HCT116 (cell line): ENCODE results near the gene CETP. TPM values are rescaled to one million over a fixed set of nuclear protein-coding genes. Genes with fewer than 3 reads are reported as not detected.

Source experiments
- ATAC-seq: fragments of 200-7000 bp; cut with Tn5 transposase; 2 replicates; pipeline ENCODE4 v1.9.1; 2020; ENCODE audit warnings: mild to moderate bottlenecking, moderate library complexity
- BruUV-seq: library from RNA; stranded (reverse); fragments of 400-500 nt; replicated peaks from 2 replicates; lab custom pipeline; 2021; lab: Mats Ljungman, UMichigan
- CTCF ChIA-PET: fragments of 300-600 bp; sonication (Branson Sonifier 250); formaldehyde crosslinking; loops from one replicate; lab custom pipeline; 2021; ENCODE audit warnings: antibody characterized with exemption; lab: Charles Lee
- POLR2A ChIA-PET: fragments of 300-600, 350-600 bp; sonication (Branson Sonifier 250); formaldehyde crosslinking; loops from one replicate; lab custom pipeline; 2021; ENCODE audit warnings: antibody characterized with exemption; lab: Charles Lee
- RAD21 ChIA-PET, 2 experiments: fragments of 300-600 bp; sonication (Branson Sonifier 250); formaldehyde crosslinking; loops; one replicate each; lab custom pipeline; 2023; ENCODE audit warnings: low total read pairs in 2 of 2; ENCODE audit not compliant: uncharacterized antibody in 2 of 2, unreplicated experiment in 2 of 2, low non-redundant PET in 1 of 2; lab: Charles Lee
- DNase-seq: peaks from one replicate; pipeline ENCODE4 v3.0.0-alpha.2; 2010; ENCODE audit warnings: low read depth, low spot score
- H2AFZ ChIP-seq: fragments of 200-600 bp; shearing (Covaris generic), sonication (generic); 2 replicates; pipeline ENCODE4 v1.6.1; 2017; ENCODE audit warnings: low read depth, mixed run types, mixed read lengths, antibody characterized with exemption, low read length; ENCODE audit not compliant: poor library complexity, severe bottlenecking
- H3K27ac ChIP-seq: 2 replicates; pipeline ENCODE4 v1.5.1; 2012; ENCODE audit warnings: low read depth, low read length
- H3K27me3 ChIP-seq: fragments of 200-600 bp; sonication (generic); 2 replicates; pipeline ENCODE4 v1.6.1; 2016; ENCODE audit warnings: mixed run types, low read length, mixed read lengths; ENCODE audit not compliant: insufficient read depth
- H3K36me3 ChIP-seq, 2 experiments: fragments of 200-500 bp in 1 of 2; fragments of 200-600 bp in 1 of 2; sonication (Bioruptor generic) in 1 of 2; sonication (generic) in 1 of 2; 2 replicates each; pipeline versions ENCODE4 v1.5.1 to v1.6.1; 2014 to 2016; ENCODE audit warnings: low read length in 2 of 2, inconsistent platforms in 1 of 2, mixed read lengths in 1 of 2, mixed run types in 1 of 2; ENCODE audit not compliant: insufficient read depth in 2 of 2, control insufficient read depth in 1 of 2
- H3K4me1 ChIP-seq, 2 experiments: fragments of 200-600 bp in 1 of 2; sonication (generic) in 1 of 2; 2 replicates each; pipeline versions ENCODE4 v1.5.1 to v1.6.1; 2012 to 2017; ENCODE audit warnings: low read length in 2 of 2, inconsistent platforms in 1 of 2, mild to moderate bottlenecking in 1 of 2, mixed read lengths in 1 of 2, mixed run types in 1 of 2, moderate library complexity in 1 of 2; ENCODE audit not compliant: insufficient read depth in 2 of 2, control insufficient read depth in 1 of 2
- H3K4me2 ChIP-seq: fragments of 200-600 bp; sonication (generic); 2 replicates; pipeline ENCODE4 v1.6.1; 2017; ENCODE audit warnings: mixed run types, low read length, mixed read lengths
- H3K4me3 ChIP-seq, 2 experiments: fragments of 200-600 bp in 1 of 2; sonication (generic) in 1 of 2; replicated peaks in 1 of 2; 2 replicates each; pipeline ENCODE4 v1.5.1; 2011 to 2016; ENCODE audit warnings: low read length in 2 of 2, control low read depth in 1 of 2, low read depth in 1 of 2, mild to moderate bottlenecking in 1 of 2, mixed read lengths in 1 of 2, mixed run types in 1 of 2
- H3K79me2 ChIP-seq: fragments of 200-600 bp; sonication (generic); 2 replicates; pipeline ENCODE4 v1.6.1; 2017; ENCODE audit warnings: mild to moderate bottlenecking, mixed run types, low read length, moderate library complexity, mixed read lengths; ENCODE audit not compliant: insufficient read depth
- H3K9ac ChIP-seq: fragments of 200-600 bp; sonication (generic); 2 replicates; pipeline ENCODE4 v1.6.1; 2016; ENCODE audit warnings: low read length, mixed read lengths
- H3K9me2 ChIP-seq: fragments of 200-600 bp; sonication (generic), shearing (Covaris generic); 2 replicates; pipeline ENCODE4 v1.6.1; 2017; ENCODE audit warnings: mixed run types, mild to moderate bottlenecking, moderate library complexity; ENCODE audit not compliant: insufficient read depth
- H3K9me3 ChIP-seq, 2 experiments: fragments of 200-500 bp in 1 of 2; fragments of 200-600 bp in 1 of 2; sonication (Bioruptor generic) in 1 of 2; sonication (generic) in 1 of 2; 2 replicates each; pipeline ENCODE4 v1.6.1; 2014 to 2017; ENCODE audit warnings: low read length in 2 of 2, mixed read lengths in 2 of 2, inconsistent platforms in 1 of 2, low read depth in 1 of 2, mild to moderate bottlenecking in 1 of 2, mixed run types in 1 of 2, moderate library complexity in 1 of 2; ENCODE audit not compliant: control insufficient read depth in 1 of 2, insufficient read depth in 1 of 2
- H4K20me1 ChIP-seq: fragments of 200-600 bp; sonication (generic), shearing (Covaris generic); 2 replicates; pipeline ENCODE4 v1.6.1; 2017; ENCODE audit warnings: mixed run types, mild to moderate bottlenecking, moderate library complexity; ENCODE audit not compliant: insufficient read depth
- CTCF ChIP-seq, 3 experiments: fragments of 200-600 bp in 1 of 3; sonication (generic) in 1 of 3; IDR thresholded peaks in 2 of 3; conservative IDR thresholded peaks in 1 of 3; 2 replicates each; pipeline ENCODE4 v1.5.1; 2012 to 2017; ENCODE audit warnings: low read depth in 2 of 3, low read length in 2 of 3, antibody characterized with exemption in 1 of 3, borderline replicate concordance in 1 of 3, control low read depth in 1 of 3, mild to moderate bottlenecking in 1 of 3, mixed read lengths in 1 of 3, mixed run types in 1 of 3, moderate library complexity in 1 of 3; ENCODE audit not compliant: insufficient read depth in 1 of 3
- RAD21 ChIP-seq: IDR thresholded peaks from 2 replicates; pipeline ENCODE4 v1.6.1; 2012; ENCODE audit warnings: low read depth, mild to moderate bottlenecking
- SRF ChIP-seq: IDR thresholded peaks from 2 replicates; pipeline ENCODE4 v1.6.1; 2012; ENCODE audit warnings: low read depth
- ZNF274 ChIP-seq: fragments of 200-500 bp; sonication (Bioruptor generic); IDR thresholded peaks from 2 replicates; pipeline ENCODE4 v1.6.1; 2014; ENCODE audit warnings: mild to moderate bottlenecking, low read depth, low read length, inconsistent platforms
- intact Hi-C: fragments of 100-400 bp; cut with micrococcal nuclease; formaldehyde crosslinking; loops from 2 replicates; pipeline ENCODE4 v1.10.0; 2022
- total RNA-seq: library from RNA; stranded (reverse); gene quantifications from one replicate; pipeline ENCODE4 v1.2.1, GENCODE V29; 2021; ENCODE audit not compliant: unreplicated experiment
- TF ChIP-seq, protein P1 (sequence below): IDR thresholded peaks from 2 replicates; pipeline ENCODE4 v1.6.1; 2012; ENCODE audit warnings: low read depth

Gene CETP
- total RNA-seq, 1 experiment from 2014 or later, result not detected

DNA sequence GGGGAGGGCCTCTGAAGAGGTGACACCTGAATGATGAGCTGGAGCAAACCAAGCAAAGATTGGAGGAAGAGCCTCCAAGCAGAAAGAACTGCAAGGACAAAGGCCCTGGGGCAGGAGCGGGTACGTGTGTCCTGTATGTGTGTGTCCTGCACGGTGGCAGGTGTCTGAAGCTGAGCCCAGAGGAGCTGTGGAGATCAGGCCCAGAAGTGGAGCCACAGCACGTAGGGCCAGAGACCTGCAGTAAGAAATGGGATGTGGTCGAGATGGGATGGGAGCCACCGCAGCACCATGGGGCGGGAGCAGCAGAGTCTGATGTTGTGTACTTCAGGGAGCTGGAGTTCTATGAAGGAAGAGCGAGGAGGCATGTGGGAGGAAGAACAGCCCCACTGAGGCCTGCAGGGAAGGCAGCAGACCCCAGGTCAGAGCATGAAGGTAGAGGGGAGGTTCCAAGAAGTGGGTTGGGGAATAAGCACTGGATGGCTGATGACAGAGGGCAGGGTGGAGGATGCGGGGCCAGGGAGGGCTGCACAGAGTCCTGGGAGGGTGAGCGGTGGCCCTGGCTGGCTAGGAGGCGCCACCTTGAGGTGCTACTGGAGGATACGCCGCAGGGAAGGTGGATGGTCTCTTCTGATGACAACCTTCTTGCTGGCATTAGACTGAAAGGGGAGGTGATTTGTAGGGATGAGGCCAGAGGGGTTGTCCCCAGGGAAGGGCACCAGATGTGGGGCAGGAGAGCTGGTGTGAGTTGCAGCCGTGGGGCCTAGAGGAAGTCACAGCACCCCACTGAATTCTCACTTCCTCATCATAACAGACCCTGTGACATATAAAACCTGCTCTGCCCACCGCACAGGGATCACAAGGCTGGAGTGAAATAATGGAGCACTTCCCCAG, 10.6 kb upstream of the CETP start:
- Histone ChIP-seq H3K36me3 (no peaks in the 10 kb centered on the region), H4K20me1 (no peaks in the 10 kb centered on the region), H3K4me2 (no peak overlapping the region), H3K9me2 (no peaks in the 10 kb centered on the region), H2AFZ (no peak overlapping the region), H3K4me1 (no peaks in the 10 kb centered on the region), H3K4me3 (no peak overlapping the region), H3K27ac (no peak overlapping the region), H3K9me3 (no peaks in the 10 kb centered on the region), H3K79me2 (no peaks in the 10 kb centered on the region), H3K9ac (no peak overlapping the region), H3K27me3 (no peaks in the 10 kb centered on the region)
- TF ChIP-seq CTCF (IDR thresholded peaks at IDR 0.05 in 2 of 3, conservative IDR thresholded peaks at IDR 0.05 in 1 of 3; ENCODE audit: borderline replicate concordance in 1 of 3, insufficient read depth in 1 of 3, low read depth in 2 of 3, low read length in 2 of 3) (peak; percentile 71 to 81 (median 73)), RAD21 (peak; percentile 84), ZNF274 (no peak), SRF (no peak)
- TF ChIP-seq, protein P1, sequence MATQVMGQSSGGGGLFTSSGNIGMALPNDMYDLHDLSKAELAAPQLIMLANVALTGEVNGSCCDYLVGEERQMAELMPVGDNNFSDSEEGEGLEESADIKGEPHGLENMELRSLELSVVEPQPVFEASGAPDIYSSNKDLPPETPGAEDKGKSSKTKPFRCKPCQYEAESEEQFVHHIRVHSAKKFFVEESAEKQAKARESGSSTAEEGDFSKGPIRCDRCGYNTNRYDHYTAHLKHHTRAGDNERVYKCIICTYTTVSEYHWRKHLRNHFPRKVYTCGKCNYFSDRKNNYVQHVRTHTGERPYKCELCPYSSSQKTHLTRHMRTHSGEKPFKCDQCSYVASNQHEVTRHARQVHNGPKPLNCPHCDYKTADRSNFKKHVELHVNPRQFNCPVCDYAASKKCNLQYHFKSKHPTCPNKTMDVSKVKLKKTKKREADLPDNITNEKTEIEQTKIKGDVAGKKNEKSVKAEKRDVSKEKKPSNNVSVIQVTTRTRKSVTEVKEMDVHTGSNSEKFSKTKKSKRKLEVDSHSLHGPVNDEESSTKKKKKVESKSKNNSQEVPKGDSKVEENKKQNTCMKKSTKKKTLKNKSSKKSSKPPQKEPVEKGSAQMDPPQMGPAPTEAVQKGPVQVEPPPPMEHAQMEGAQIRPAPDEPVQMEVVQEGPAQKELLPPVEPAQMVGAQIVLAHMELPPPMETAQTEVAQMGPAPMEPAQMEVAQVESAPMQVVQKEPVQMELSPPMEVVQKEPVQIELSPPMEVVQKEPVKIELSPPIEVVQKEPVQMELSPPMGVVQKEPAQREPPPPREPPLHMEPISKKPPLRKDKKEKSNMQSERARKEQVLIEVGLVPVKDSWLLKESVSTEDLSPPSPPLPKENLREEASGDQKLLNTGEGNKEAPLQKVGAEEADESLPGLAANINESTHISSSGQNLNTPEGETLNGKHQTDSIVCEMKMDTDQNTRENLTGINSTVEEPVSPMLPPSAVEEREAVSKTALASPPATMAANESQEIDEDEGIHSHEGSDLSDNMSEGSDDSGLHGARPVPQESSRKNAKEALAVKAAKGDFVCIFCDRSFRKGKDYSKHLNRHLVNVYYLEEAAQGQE, result no peak
- intact Hi-C loops, result loop anchor here (1.0 kb wide), 2 partner anchors 84 to 158 kb away; no protein-coding TSS in a partner anchor
- ATAC-seq (peak; percentile 97), DNase-seq (no peak)
- ChIA-PET RAD21 (interaction anchor here (0.5 to 1.1 kb wide), 3 partner anchors 10 to 62 kb away, joined by 3 read pairs; no protein-coding TSS in a partner anchor), CTCF (interaction anchor here (1.1 to 2.2 kb wide), 3 partner anchors 84 to 158 kb away, joined by 5 to 7 read pairs (median 6); no protein-coding TSS in a partner anchor), POLR2A (interaction anchor here (1.5 kb wide), 1 partner anchor 20 kb away, joined by 5 read pairs; the partner anchor contains the start of gene HERPUD1)
- no TSS peak for BruUV-seq
